Neuronal stem cell (in vitro differentiated cells): ENCODE results near the gene MKNK2. TPM values are rescaled to one million over a fixed set of nuclear protein-coding genes. Genes with fewer than 3 reads are reported as not detected.
A peak's percentile ranks its signal among the peaks of the same experiment; 100 is the strongest.

Experiments used
- DNase-seq: peaks from one replicate; pipeline ENCODE4 v3.0.0-alpha.2; 2013; ENCODE audit warnings: low spot score
- H2AFZ ChIP-seq: one replicate; pipeline ENCODE4 v1.6.1; 2013; ENCODE audit warnings: mild to moderate bottlenecking, low read length, inconsistent platforms
- H2AK5ac ChIP-seq: 2 replicates; pipeline ENCODE4 v1.6.1; 2013; ENCODE audit warnings: low read depth, mild to moderate bottlenecking, inconsistent platforms, low read length, moderate library complexity, mixed read lengths
- H2BK120ac ChIP-seq: 2 replicates; pipeline ENCODE4 v1.6.1; 2013; ENCODE audit warnings: low read depth, mild to moderate bottlenecking, inconsistent platforms, low read length, moderate library complexity, mixed read lengths
- H2BK12ac ChIP-seq: one replicate; pipeline ENCODE4 v1.6.1; 2013; ENCODE audit warnings: low read length, inconsistent platforms
- H2BK15ac ChIP-seq: 2 replicates; pipeline ENCODE4 v1.6.1; 2013; ENCODE audit warnings: mild to moderate bottlenecking, low read length, inconsistent platforms, mixed read lengths
- H2BK5ac ChIP-seq: one replicate; pipeline ENCODE4 v1.6.1; 2013; ENCODE audit warnings: inconsistent platforms, mild to moderate bottlenecking, low read length, moderate library complexity
- H3K14ac ChIP-seq: one replicate; pipeline ENCODE4 v1.6.1; 2013; ENCODE audit warnings: low read length, inconsistent platforms
- H3K18ac ChIP-seq: 2 replicates; pipeline ENCODE4 v1.6.1; 2013; ENCODE audit warnings: low read length, inconsistent platforms
- H3K23ac ChIP-seq: 2 replicates; pipeline ENCODE4 v1.6.1; 2013; ENCODE audit warnings: low read depth, mild to moderate bottlenecking, mixed read lengths, low read length, inconsistent platforms; ENCODE audit not compliant: poor library complexity
- H3K27ac ChIP-seq: replicated peaks from 3 replicates; pipeline ENCODE4 v1.5.1; 2013; ENCODE audit warnings: low read length, inconsistent platforms
- H3K27me3 ChIP-seq, 3 experiments: 2 replicates each; pipeline ENCODE4 v1.6.1; 2013; ENCODE audit warnings: low read length in 3 of 3, mild to moderate bottlenecking in 2 of 3, inconsistent platforms in 1 of 3, low read depth in 1 of 3, mixed read lengths in 1 of 3, moderate library complexity in 1 of 3; ENCODE audit not compliant: control insufficient read depth in 3 of 3, insufficient read depth in 3 of 3
- H3K36me3 ChIP-seq, 2 donors: replicated peaks in 1 of 2; 2 replicates each; pipeline ENCODE4 v1.6.1; 2013; ENCODE audit warnings: low read length in 2 of 2; ENCODE audit not compliant: control insufficient read depth in 2 of 2, insufficient read depth in 2 of 2
- H3K4ac ChIP-seq: 2 replicates; pipeline ENCODE4 v1.6.1; 2013; ENCODE audit warnings: inconsistent platforms, mild to moderate bottlenecking, low read length, moderate library complexity
- H3K4me1 ChIP-seq, 2 donors: 1 replicate in 1 of 2; 2 replicates in 1 of 2; pipeline ENCODE4 v1.6.1; 2013; ENCODE audit warnings: low read length in 2 of 2, low read depth in 1 of 2; ENCODE audit not compliant: control insufficient read depth in 2 of 2, insufficient read depth in 1 of 2
- H3K4me2 ChIP-seq: one replicate; pipeline ENCODE4 v1.6.1; 2013; ENCODE audit warnings: mild to moderate bottlenecking, low read length, inconsistent platforms; ENCODE audit not compliant: insufficient read depth, poor library complexity, severe bottlenecking
- H3K4me3 ChIP-seq, 2 donors: 2 replicates each; pipeline ENCODE4 v1.5.1; 2013; ENCODE audit warnings: low read length in 2 of 2, mild to moderate bottlenecking in 2 of 2, inconsistent platforms in 1 of 2, moderate library complexity in 1 of 2
- H3K79me1 ChIP-seq: one replicate; pipeline ENCODE4 v1.6.1; 2013; ENCODE audit warnings: low read depth, mild to moderate bottlenecking, inconsistent platforms, low read length, moderate library complexity
- H3K9ac ChIP-seq: one replicate; pipeline ENCODE4 v1.6.1; 2013; ENCODE audit warnings: mild to moderate bottlenecking, low read depth, low read length, inconsistent platforms; ENCODE audit not compliant: poor library complexity
- H3K9me3 ChIP-seq, 2 donors: replicated peaks in 1 of 2; 2 replicates each; pipeline versions ENCODE3 to v1.6.1; 2013; ENCODE audit warnings: low read length in 2 of 2, mild to moderate bottlenecking in 2 of 2, inconsistent platforms in 1 of 2, low read depth in 1 of 2, mixed read lengths in 1 of 2, moderate library complexity in 1 of 2; ENCODE audit not compliant: control insufficient read depth in 2 of 2, insufficient read depth in 1 of 2
- H4K8ac ChIP-seq: one replicate; pipeline ENCODE4 v1.6.1; 2013; ENCODE audit warnings: low read depth, mild to moderate bottlenecking, inconsistent platforms, low read length, moderate library complexity
- H4K91ac ChIP-seq: one replicate; pipeline ENCODE4 v1.6.1; 2013; ENCODE audit warnings: low read length, low read depth, mild to moderate bottlenecking, inconsistent platforms; ENCODE audit not compliant: poor library complexity
- WGBS, 2 donors: extraction: QIAGEN DNeasy Blood & Tissue Kit; methylation state at CpG; one replicate each; pipeline ENCODE4 v1.1.7; 2013; ENCODE audit warnings: missing lambda C conversion rate in 2 of 2, mixed read lengths in 1 of 2; ENCODE audit not compliant: insufficient read length in 2 of 2, insufficient replicate concordance in 1 of 2; ENCODE audit errors: extremely low coverage in 2 of 2; 5-methylcytosine and 5-hydroxymethylcytosine counted together
- polyA plus RNA-seq, 2 experiments: library from polyadenylated mRNA; stranded (reverse); fragments of 200-250 nt; gene quantifications; one replicate each; pipeline ENCODE4 v1.2.3, GENCODE V29; 2013

Gene MKNK2
- 138 TPM for polyA plus RNA-seq (2013, experiment 1 of 2)
- 146 TPM for polyA plus RNA-seq (2013, experiment 2 of 2)

- Histone ChIP-seq H4K91ac (no peak within 1 kb of the TSS), H3K9ac (peak within 1 kb of the TSS; percentile 93), H3K4me3 (peak within 1 kb of the TSS; percentile 97 to 98), H3K27me3 (no peaks in the 10 kb centered on the region), H3K4me2 (peak within 1 kb of the TSS; percentile 90), H2AFZ (peak within 1 kb of the TSS; percentile 76), H3K9me3 (no peaks in the 10 kb centered on the region), H2BK15ac (peak within 1 kb of the TSS; percentile 98), H2BK12ac (peak within 1 kb of the TSS; percentile 97), H2AK5ac (peak within 1 kb of the TSS; percentile 99), H4K8ac (peak within 1 kb of the TSS; percentile 86), H3K4me1 (peaks cover 23 to 29% of the 10 kb centered on the region in 2 donors), H3K23ac (peak within 1 kb of the TSS; percentile 100), H2BK120ac (peak within 1 kb of the TSS; percentile 96), H3K36me3 (peaks cover 15 to 24% of the 10 kb centered on the region in 2 donors), H3K79me1 (peaks cover 32% of the 10 kb centered on the region), H3K4ac (peak within 1 kb of the TSS; percentile 85), H3K27ac (peak within 1 kb of the TSS; percentile 30), H2BK5ac (peak within 1 kb of the TSS; percentile 96), H3K14ac (peak within 1 kb of the TSS; percentile 27), H3K18ac (peak within 1 kb of the TSS; percentile 99)
- WGBS, 2 donors: no CpG with 5 or more reads among the region's 93 CpGs
- peak; percentile 96 for DNase-seq
Measured at GRCh38 chr19:2050991-2051772, at the start of gene MKNK2. Gene MKNK2, minus strand, starts transcription at chr19:2051244. Its CDS starts 393 bp downstream, at chr19:2050851.

GRCh38 chr19:2100719-2101061, 49.6 kb upstream of the MKNK2 start:
- Histone ChIP-seq H3K23ac (no peak overlapping the region), H3K4me2 (no peak overlapping the region), H4K91ac (no peak overlapping the region), H4K8ac (no peak overlapping the region), H2BK15ac (no peak overlapping the region), H3K4ac (no peak overlapping the region), H3K18ac (no peak overlapping the region), H3K36me3 (peaks cover 46 to 60% of the 10 kb centered on the region in 2 donors), H3K9me3 (no peaks in the 10 kb centered on the region), H2BK12ac (no peak overlapping the region), H2AK5ac (no peak overlapping the region), H3K4me1 (peaks cover 2 to 6% of the 10 kb centered on the region in 2 donors), H2BK5ac (no peak overlapping the region), H3K27me3 (no peaks in the 10 kb centered on the region), H3K14ac (no peak overlapping the region), H2BK120ac (no peak overlapping the region), H3K9ac (no peak overlapping the region), H2AFZ (no peak overlapping the region), H3K27ac (no peak overlapping the region), H3K79me1 (peaks cover 14% of the 10 kb centered on the region), H3K4me3 (no peak overlapping the region)
- no peak for DNase-seq
- no CpG with 5 or more reads among the region's 11 CpGs for WGBS, 2 donors

- Histone ChIP-seq H3K4me2 (no peak overlapping the region), H3K79me1 (peaks cover 14% of the 10 kb centered on the region), H3K27ac (no peak overlapping the region), H3K27me3 (no peaks in the 10 kb centered on the region), H2BK120ac (no peak overlapping the region), H3K36me3 (peaks cover 43 to 55% of the 10 kb centered on the region in 2 donors), H2BK12ac (no peak overlapping the region), H3K9me3 (no peaks in the 10 kb centered on the region), H2AK5ac (no peak overlapping the region), H4K91ac (no peak overlapping the region), H4K8ac (no peak overlapping the region), H3K18ac (no peak overlapping the region), H3K4me1 (peaks cover 3 to 6% of the 10 kb centered on the region in 2 donors), H3K23ac (peak overlapping the region; percentile 37), H3K9ac (no peak overlapping the region), H2BK15ac (no peak overlapping the region), H3K4me3 (no peak overlapping the region), H2AFZ (no peak overlapping the region), H3K14ac (no peak overlapping the region), H2BK5ac (no peak overlapping the region), H3K4ac (no peak overlapping the region)
- no CpG with 5 or more reads among the region's 39 CpGs for WGBS, 2 donors
- no peak for DNase-seq
Measured at GRCh38 chr19:2099937-2100718, 49.1 kb upstream of the MKNK2 start.

- WGBS, 2 donors: no CpG with 5 or more reads among the region's 16 CpGs
Measured at GRCh38 chr19:2099054-2099501, 48.0 kb upstream of the MKNK2 start.

More at GRCh38 chr19:2099054-2099501, 48.0 kb upstream of the MKNK2 start:
- H3K4ac ChIP-seq: no peak overlapping the region
- H3K27ac ChIP-seq: no peak overlapping the region
- peak overlapping the region; percentile 55 for H3K23ac ChIP-seq
- peaks cover 37 to 49% of the 10 kb centered on the region in 2 donors for H3K36me3 ChIP-seq
- no peak overlapping the region for H2BK15ac ChIP-seq
- H3K14ac ChIP-seq: no peak overlapping the region
- H3K79me1 ChIP-seq: peaks cover 11% of the 10 kb centered on the region
- H2BK5ac ChIP-seq: no peak overlapping the region
- H2AK5ac ChIP-seq: no peak overlapping the region
- no peak overlapping the region for H4K8ac ChIP-seq
- no peak for DNase-seq
- H3K4me1 ChIP-seq: peaks cover 6 to 10% of the 10 kb centered on the region in 2 donors
- no peaks in the 10 kb centered on the region for H3K9me3 ChIP-seq
- H4K91ac ChIP-seq: no peak overlapping the region
- H3K4me2 ChIP-seq: no peak overlapping the region
- no peak overlapping the region for H3K18ac ChIP-seq
- H2AFZ ChIP-seq: no peak overlapping the region
- H3K27me3 ChIP-seq: no peaks in the 10 kb centered on the region
- no peak overlapping the region for H3K9ac ChIP-seq
- H2BK12ac ChIP-seq: no peak overlapping the region
- no peak overlapping the region for H2BK120ac ChIP-seq
- H3K4me3 ChIP-seq: no peak overlapping the region
